OCI-LY3 (cell line): Measurements from ENCODE around the gene MBNL1.

Source experiments
- H2AFZ ChIP-seq: fragments of 200-600, 300-600 bp; shearing (Covaris generic); 2 replicates; pipeline ENCODE4 v1.6.0; 2014; ENCODE audit warnings: antibody characterized with exemption, low read depth, low read length
- H3K27ac ChIP-seq: fragments of 200-600, 300-600 bp; sonication (generic); 2 replicates; pipeline ENCODE4 v1.5.1; 2014; ENCODE audit warnings: mild to moderate bottlenecking, low read length, moderate library complexity, mixed read lengths
- H3K27me3 ChIP-seq: fragments of 200-600, 300-600 bp; sonication (generic); 2 replicates; pipeline ENCODE4 v1.6.1; 2014; ENCODE audit warnings: low read depth, low read length, mixed read lengths
- H3K36me3 ChIP-seq: fragments of 200-600, 300-600 bp; sonication (generic); replicated peaks from 2 replicates; pipeline ENCODE3; 2014; ENCODE audit warnings: low read depth, low read length, mixed read lengths
- H3K4me1 ChIP-seq: fragments of 300-600, 200-600 bp; sonication (generic); 2 replicates; pipeline ENCODE4 v1.6.1; 2014; ENCODE audit warnings: low read length, mixed read lengths
- H3K4me2 ChIP-seq: fragments of 200-600, 300-600 bp; sonication (generic); 2 replicates; pipeline ENCODE4 v1.6.1; 2014; ENCODE audit warnings: low read length, mixed read lengths
- H3K4me3 ChIP-seq: fragments of 300-600, 200-600 bp; sonication (generic); 2 replicates; pipeline ENCODE4 v1.5.1; 2014; ENCODE audit warnings: antibody characterized with exemption, mild to moderate bottlenecking, low read length, moderate library complexity
- H3K79me2 ChIP-seq: fragments of 300-600, 200-600 bp; shearing (Covaris generic); 2 replicates; pipeline ENCODE4 v1.6.1; 2014; ENCODE audit warnings: mild to moderate bottlenecking, low read length, mixed read lengths
- H3K9ac ChIP-seq: fragments of 300-600, 200-600 bp; shearing (Covaris generic); 2 replicates; pipeline ENCODE4 v1.6.0; 2014; ENCODE audit warnings: mild to moderate bottlenecking, low read length, moderate library complexity
- H3K9me3 ChIP-seq: fragments of 200-600, 300-600 bp; shearing (Covaris generic); 2 replicates; pipeline ENCODE4 v1.6.1; 2014; ENCODE audit warnings: low read length, mixed read lengths; ENCODE audit not compliant: insufficient read depth
- H4K20me1 ChIP-seq: fragments of 200-600, 300-600 bp; sonication (generic); 2 replicates; pipeline ENCODE4 v1.6.1; 2016; ENCODE audit warnings: low read length, mixed read lengths; ENCODE audit not compliant: insufficient read depth
- CTCF ChIP-seq: fragments of 200-600, 300-600 bp; sonication (generic); IDR thresholded peaks from 2 replicates; pipeline ENCODE4 v1.5.1; 2014; ENCODE audit warnings: antibody characterized with exemption, low read length, low read depth
- EZH2phosphoT487 ChIP-seq: fragments of 200-600 bp; shearing (Covaris generic); IDR thresholded peaks from 2 replicates; pipeline ENCODE4 v1.6.1; 2018; ENCODE audit warnings: antibody characterized with exemption, mixed run types, low read depth

Gene MBNL1

GRCh38 chr3:152282813-152283212, 14.1 kb downstream of the MBNL1 start:
- no peak overlapping the region for H3K4me3 ChIP-seq
- peaks cover 93% of the 10 kb centered on the region for H4K20me1 ChIP-seq
- H3K4me1 ChIP-seq: peaks cover 52% of the 10 kb centered on the region
- no peak overlapping the region for H3K9ac ChIP-seq
- H2AFZ ChIP-seq: no peak overlapping the region
- H3K27ac ChIP-seq: no peak overlapping the region
- H3K79me2 ChIP-seq: peaks cover 97% of the 10 kb centered on the region
- no peaks in the 10 kb centered on the region for H3K9me3 ChIP-seq
- TF ChIP-seq CTCF (no peak), EZH2phosphoT487 (no peak)
- H3K4me2 ChIP-seq: peak overlapping the region; percentile 44
- no peaks in the 10 kb centered on the region for H3K36me3 ChIP-seq
- H3K27me3 ChIP-seq: no peaks in the 10 kb centered on the region

GRCh38 chr3:152283492-152284381, 15.0 kb downstream of the MBNL1 start:
- Histone ChIP-seq H2AFZ (no peak overlapping the region), H3K4me3 (no peak overlapping the region), H4K20me1 (peaks cover 93% of the 10 kb centered on the region), H3K4me1 (peaks cover 50% of the 10 kb centered on the region), H3K27ac (peak overlapping the region; percentile 7; the same call in 1 of the 2 replicates), H3K9me3 (no peaks in the 10 kb centered on the region), H3K4me2 (peak overlapping the region; percentile 44), H3K27me3 (no peaks in the 10 kb centered on the region), H3K9ac (no peak overlapping the region), H3K79me2 (peaks cover 97% of the 10 kb centered on the region), H3K36me3 (no peaks in the 10 kb centered on the region)
- TF ChIP-seq CTCF (no peak), EZH2phosphoT487 (no peak)

GRCh38 chr3:152284906-152285305, 16.2 kb downstream of the MBNL1 start:
- TF ChIP-seq CTCF (no peak), EZH2phosphoT487 (no peak)

GRCh38 chr3:152285509-152285908, 16.8 kb downstream of the MBNL1 start:
- Histone ChIP-seq H3K9me3 (no peaks in the 10 kb centered on the region), H3K27ac (no peak overlapping the region), H3K36me3 (no peaks in the 10 kb centered on the region), H3K9ac (no peak overlapping the region), H3K4me3 (no peak overlapping the region), H3K4me1 (peaks cover 46% of the 10 kb centered on the region), H4K20me1 (peaks cover 92% of the 10 kb centered on the region), H3K79me2 (peaks cover 97% of the 10 kb centered on the region), H2AFZ (no peak overlapping the region), H3K27me3 (no peaks in the 10 kb centered on the region), H3K4me2 (no peak overlapping the region)
- TF ChIP-seq CTCF: no peak
- TF ChIP-seq EZH2phosphoT487: no peak

More at GRCh38 chr3:152284906-152285305, 16.2 kb downstream of the MBNL1 start:
- Histone ChIP-seq H3K27ac (no peak overlapping the region), H3K4me1 (peaks cover 48% of the 10 kb centered on the region), H3K4me3 (no peak overlapping the region), H4K20me1 (peaks cover 92% of the 10 kb centered on the region), H3K36me3 (no peaks in the 10 kb centered on the region), H3K79me2 (peaks cover 97% of the 10 kb centered on the region), H2AFZ (no peak overlapping the region), H3K9ac (no peak overlapping the region), H3K4me2 (peak overlapping the region; percentile 20), H3K27me3 (no peaks in the 10 kb centered on the region), H3K9me3 (no peaks in the 10 kb centered on the region)
